ENCODE measurements around the gene ZNF862.

GRCh38 chr7:149813254-149814035 lies 24.7 kb upstream of the ZNF862 start:
- no peak for TF ChIP-seq POLR2A (IDR thresholded peaks at IDR 0.05)
- TF ChIP-seq CTCF (IDR thresholded peaks at IDR 0.05): no peak
- TF ChIP-seq EP300 (IDR thresholded peaks at IDR 0.05): no peak

Data from gastroesophageal sphincter (tissue), 3 donors.